ENCODE measurements around the gene COL27A1.

GRCh38 chr9:114192539-114192938 lies 37.2 kb downstream of the COL27A1 start:
- TF ChIP-seq ESRRG (CRISPR knock-in tag; IDR thresholded peaks at IDR 0.05) (no peak), PPARA (CRISPR knock-in tag; IDR thresholded peaks at IDR 0.05; ENCODE audit: borderline replicate concordance) (no peak), ARNTL (CRISPR knock-in tag; IDR thresholded peaks at IDR 0.05; ENCODE audit: borderline replicate concordance, low read depth) (no peak), ISL1 (CRISPR knock-in tag; IDR thresholded peaks at IDR 0.05) (no peak), RARB (CRISPR knock-in tag; IDR thresholded peaks at IDR 0.05) (no peak), TCF4 (CRISPR knock-in tag; IDR thresholded peaks at IDR 0.05; ENCODE audit: borderline replicate concordance) (no peak), ZC3H10 (CRISPR knock-in tag; IDR thresholded peaks at IDR 0.05) (no peak), ZNF565 (CRISPR knock-in tag; conservative IDR thresholded peaks at IDR 0.05; ENCODE audit: low read depth) (no peak)
- TF ChIP-seq, protein P1, sequence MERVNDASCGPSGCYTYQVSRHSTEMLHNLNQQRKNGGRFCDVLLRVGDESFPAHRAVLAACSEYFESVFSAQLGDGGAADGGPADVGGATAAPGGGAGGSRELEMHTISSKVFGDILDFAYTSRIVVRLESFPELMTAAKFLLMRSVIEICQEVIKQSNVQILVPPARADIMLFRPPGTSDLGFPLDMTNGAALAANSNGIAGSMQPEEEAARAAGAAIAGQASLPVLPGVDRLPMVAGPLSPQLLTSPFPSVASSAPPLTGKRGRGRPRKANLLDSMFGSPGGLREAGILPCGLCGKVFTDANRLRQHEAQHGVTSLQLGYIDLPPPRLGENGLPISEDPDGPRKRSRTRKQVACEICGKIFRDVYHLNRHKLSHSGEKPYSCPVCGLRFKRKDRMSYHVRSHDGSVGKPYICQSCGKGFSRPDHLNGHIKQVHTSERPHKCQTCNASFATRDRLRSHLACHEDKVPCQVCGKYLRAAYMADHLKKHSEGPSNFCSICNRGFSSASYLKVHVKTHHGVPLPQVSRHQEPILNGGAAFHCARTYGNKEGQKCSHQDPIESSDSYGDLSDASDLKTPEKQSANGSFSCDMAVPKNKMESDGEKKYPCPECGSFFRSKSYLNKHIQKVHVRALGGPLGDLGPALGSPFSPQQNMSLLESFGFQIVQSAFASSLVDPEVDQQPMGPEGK (CRISPR knock-in tag; IDR thresholded peaks at IDR 0.05; ENCODE audit: borderline replicate concordance): no peak
